Measurements from ENCODE around the gene DCAF7. TPM values are rescaled to one million over a fixed set of nuclear protein-coding genes. Genes with fewer than 3 reads are reported as not detected.

Gene DCAF7
- total RNA-seq, 2 donors from 2014 or later = 96.0 to 114 TPM

DNA sequence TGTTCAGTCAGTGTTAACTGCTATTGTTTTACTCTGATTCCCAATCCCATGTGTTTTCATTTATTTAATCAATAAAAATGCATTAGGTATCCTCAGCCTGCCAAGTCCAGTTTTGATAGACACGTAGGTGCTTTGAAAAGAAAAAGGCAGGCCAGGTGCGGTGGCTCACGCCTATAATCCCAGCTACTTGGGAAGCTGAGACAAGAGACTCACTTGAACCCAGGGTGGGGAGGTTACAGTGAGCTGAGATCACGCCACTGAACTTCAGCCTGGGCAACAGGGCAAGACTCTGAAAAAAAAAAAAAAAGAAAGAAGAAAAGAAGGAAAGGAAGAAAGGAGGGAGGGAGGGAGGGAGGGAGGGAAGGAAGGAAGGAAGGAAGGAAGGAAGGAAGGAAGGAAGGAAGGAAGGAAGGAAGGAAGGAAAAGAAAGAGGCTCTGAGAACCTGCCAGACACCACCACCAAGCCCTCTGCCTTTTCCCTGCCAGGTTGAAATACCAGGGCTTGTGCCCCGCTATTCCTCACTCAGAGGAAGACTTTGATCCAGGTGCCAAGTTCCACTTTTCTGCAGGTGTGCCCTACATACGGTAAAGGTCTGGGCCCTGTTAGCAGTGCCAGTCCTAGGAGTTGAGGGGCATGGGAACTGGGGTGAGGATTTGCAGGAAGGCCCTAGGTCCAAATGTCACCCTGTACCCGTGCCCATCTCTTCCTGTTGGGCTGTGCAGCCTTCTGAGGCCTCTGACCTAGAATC lies 37.2 kb upstream of the DCAF7 start:
- no peaks in the 10 kb centered on the region for H3K9me3 ChIP-seq (ENCODE audit: control insufficient read depth, low read length)
- H3K36me3 ChIP-seq (ENCODE audit: control insufficient read depth, insufficient read depth, low read length) = no peaks in the 10 kb centered on the region
- H3K27ac ChIP-seq (ENCODE audit: low read depth, low read length) = no peak overlapping the region
- TF ChIP-seq, protein P1, sequence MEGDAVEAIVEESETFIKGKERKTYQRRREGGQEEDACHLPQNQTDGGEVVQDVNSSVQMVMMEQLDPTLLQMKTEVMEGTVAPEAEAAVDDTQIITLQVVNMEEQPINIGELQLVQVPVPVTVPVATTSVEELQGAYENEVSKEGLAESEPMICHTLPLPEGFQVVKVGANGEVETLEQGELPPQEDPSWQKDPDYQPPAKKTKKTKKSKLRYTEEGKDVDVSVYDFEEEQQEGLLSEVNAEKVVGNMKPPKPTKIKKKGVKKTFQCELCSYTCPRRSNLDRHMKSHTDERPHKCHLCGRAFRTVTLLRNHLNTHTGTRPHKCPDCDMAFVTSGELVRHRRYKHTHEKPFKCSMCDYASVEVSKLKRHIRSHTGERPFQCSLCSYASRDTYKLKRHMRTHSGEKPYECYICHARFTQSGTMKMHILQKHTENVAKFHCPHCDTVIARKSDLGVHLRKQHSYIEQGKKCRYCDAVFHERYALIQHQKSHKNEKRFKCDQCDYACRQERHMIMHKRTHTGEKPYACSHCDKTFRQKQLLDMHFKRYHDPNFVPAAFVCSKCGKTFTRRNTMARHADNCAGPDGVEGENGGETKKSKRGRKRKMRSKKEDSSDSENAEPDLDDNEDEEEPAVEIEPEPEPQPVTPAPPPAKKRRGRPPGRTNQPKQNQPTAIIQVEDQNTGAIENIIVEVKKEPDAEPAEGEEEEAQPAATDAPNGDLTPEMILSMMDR (conservative IDR thresholded peaks at IDR 0.05) = no peak
- H3K9ac ChIP-seq (ENCODE audit: extremely low read depth, low read length, poor library complexity, severe bottlenecking) = no peak overlapping the region
- Mint-ChIP-seq H3K4me3 (no peak overlapping the region), H3K4me1 (no peaks in the 10 kb centered on the region), H3K27me3 (ENCODE audit: insufficient read depth) (peaks cover 8% of the 10 kb centered on the region), H3K27ac (no peak overlapping the region), H3K9me3 (no peaks in the 10 kb centered on the region), H3K36me3 (ENCODE audit: low read depth) (no peaks in the 10 kb centered on the region)
- no peak overlapping the region for H3K4me3 ChIP-seq (ENCODE audit: low read length)
- H3K27me3 ChIP-seq (ENCODE audit: control insufficient read depth, insufficient read depth, low read length, poor library complexity, severe bottlenecking) = peaks cover 23% of the 10 kb centered on the region
- no peak for DNase-seq
- 86 to 94% methylated on average over 5 to 7 of the region's 7 CpGs for WGBS, 2 experiments (ENCODE audit: insufficient coverage in 1 of 2, insufficient read length in 1 of 2)
- no peaks in the 10 kb centered on the region for H3K4me1 ChIP-seq (ENCODE audit: control insufficient read depth, insufficient read depth, low read length)

DNA sequence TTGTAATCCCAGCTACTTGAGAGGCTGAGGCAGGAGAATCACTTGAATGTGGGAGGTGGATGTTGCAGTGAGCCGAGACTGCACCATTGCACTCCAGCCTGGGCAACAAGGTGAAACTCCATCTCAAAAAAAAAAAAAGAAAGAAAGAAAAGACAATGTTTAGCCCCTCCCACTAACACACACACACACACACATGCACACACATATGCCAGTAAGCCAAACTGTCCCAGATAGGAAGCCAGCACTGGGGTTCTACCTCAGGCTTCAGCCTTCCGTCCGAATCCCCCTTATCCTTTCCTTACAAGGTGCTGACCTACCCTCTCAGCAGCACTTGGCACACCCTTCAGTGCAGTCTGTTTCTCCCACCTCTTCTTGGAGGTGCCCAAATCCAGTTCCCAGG lies 35.8 kb upstream of the DCAF7 start:
- H3K36me3 Mint-ChIP-seq (ENCODE audit: low read depth) = no peaks in the 10 kb centered on the region
- 93 to 95% methylated on average over 2 to 3 of the region's 3 CpGs for WGBS, 2 experiments (ENCODE audit: insufficient coverage in 1 of 2, insufficient read length in 1 of 2)

DNA sequence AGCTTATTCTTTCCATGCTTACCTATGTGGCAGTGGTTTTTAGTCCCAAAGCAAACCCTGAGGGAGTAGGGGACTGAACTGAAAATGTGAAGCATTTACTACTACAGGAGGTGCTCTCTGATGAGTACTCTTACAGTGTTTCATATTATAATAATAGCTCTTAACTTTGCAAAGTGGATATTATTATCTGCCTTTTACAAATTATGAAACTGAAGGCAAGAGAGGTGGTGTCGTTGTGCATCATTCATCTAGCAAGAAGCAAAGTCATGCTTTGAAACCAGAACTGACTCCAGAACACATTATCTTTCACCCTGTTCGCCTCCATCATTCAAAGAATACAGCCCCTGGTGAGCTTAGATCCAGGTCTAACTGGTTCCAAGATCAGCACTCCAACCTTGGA lies 35.3 kb upstream of the DCAF7 start:
- Histone ChIP-seq H3K9me3 (ENCODE audit: control insufficient read depth, low read length) (no peaks in the 10 kb centered on the region), H3K27ac (ENCODE audit: low read depth, low read length) (no peak overlapping the region), H3K4me3 (ENCODE audit: low read length) (no peak overlapping the region), H3K4me1 (ENCODE audit: control insufficient read depth, insufficient read depth, low read length) (no peaks in the 10 kb centered on the region), H3K36me3 (ENCODE audit: control insufficient read depth, insufficient read depth, low read length) (no peaks in the 10 kb centered on the region), H3K9ac (ENCODE audit: extremely low read depth, low read length, poor library complexity, severe bottlenecking) (no peak overlapping the region), H3K27me3 (ENCODE audit: control insufficient read depth, insufficient read depth, low read length, poor library complexity, severe bottlenecking) (peaks cover 23% of the 10 kb centered on the region)
- no peak for DNase-seq
- Mint-ChIP-seq H3K4me3 (no peak overlapping the region), H3K4me1 (no peaks in the 10 kb centered on the region), H3K27ac (no peak overlapping the region), H3K36me3 (ENCODE audit: low read depth) (no peaks in the 10 kb centered on the region), H3K9me3 (no peaks in the 10 kb centered on the region), H3K27me3 (ENCODE audit: insufficient read depth) (peaks cover 8% of the 10 kb centered on the region)
- 81 to 91% methylated on average over 2 of the region's 2 CpGs for WGBS, 2 experiments (ENCODE audit: insufficient coverage in 1 of 2, insufficient read length in 1 of 2)
- TF ChIP-seq, protein P1 (conservative IDR thresholded peaks at IDR 0.05) = no peak

More for the DNA sequence above, 35.8 kb upstream of the DCAF7 start:
- Mint-ChIP-seq H3K4me3 (no peak overlapping the region), H3K9me3 (no peaks in the 10 kb centered on the region), H3K27ac (no peak overlapping the region), H3K27me3 (ENCODE audit: insufficient read depth) (peaks cover 8% of the 10 kb centered on the region), H3K4me1 (no peaks in the 10 kb centered on the region)
- Histone ChIP-seq H3K4me1 (ENCODE audit: control insufficient read depth, insufficient read depth, low read length) (no peaks in the 10 kb centered on the region), H3K27ac (ENCODE audit: low read depth, low read length) (no peak overlapping the region), H3K27me3 (ENCODE audit: control insufficient read depth, insufficient read depth, low read length, poor library complexity, severe bottlenecking) (peaks cover 23% of the 10 kb centered on the region), H3K9me3 (ENCODE audit: control insufficient read depth, low read length) (no peaks in the 10 kb centered on the region), H3K9ac (ENCODE audit: extremely low read depth, low read length, poor library complexity, severe bottlenecking) (no peak overlapping the region), H3K4me3 (ENCODE audit: low read length) (no peak overlapping the region), H3K36me3 (ENCODE audit: control insufficient read depth, insufficient read depth, low read length) (no peaks in the 10 kb centered on the region)
- TF ChIP-seq, protein P1 (conservative IDR thresholded peaks at IDR 0.05) = no peak
- DNase-seq = no peak
